Bronchus fibroblast of lung (primary cell): ENCODE results near the gene ZNF441. TPM values are rescaled to one million over a fixed set of nuclear protein-coding genes. Genes with fewer than 3 reads are reported as not detected.

ENCODE experiments used
- total RNA-seq: library from RNA; depleted of rRNA; stranded (reverse); fragments of >200 nt; gene quantifications from 2 replicates; pipeline ENCODE4 v1.2.3, GENCODE V29; 2015

The ZNF441 gene
- 2.1 and 3.2 TPM in 2 replicates for total RNA-seq

DNA sequence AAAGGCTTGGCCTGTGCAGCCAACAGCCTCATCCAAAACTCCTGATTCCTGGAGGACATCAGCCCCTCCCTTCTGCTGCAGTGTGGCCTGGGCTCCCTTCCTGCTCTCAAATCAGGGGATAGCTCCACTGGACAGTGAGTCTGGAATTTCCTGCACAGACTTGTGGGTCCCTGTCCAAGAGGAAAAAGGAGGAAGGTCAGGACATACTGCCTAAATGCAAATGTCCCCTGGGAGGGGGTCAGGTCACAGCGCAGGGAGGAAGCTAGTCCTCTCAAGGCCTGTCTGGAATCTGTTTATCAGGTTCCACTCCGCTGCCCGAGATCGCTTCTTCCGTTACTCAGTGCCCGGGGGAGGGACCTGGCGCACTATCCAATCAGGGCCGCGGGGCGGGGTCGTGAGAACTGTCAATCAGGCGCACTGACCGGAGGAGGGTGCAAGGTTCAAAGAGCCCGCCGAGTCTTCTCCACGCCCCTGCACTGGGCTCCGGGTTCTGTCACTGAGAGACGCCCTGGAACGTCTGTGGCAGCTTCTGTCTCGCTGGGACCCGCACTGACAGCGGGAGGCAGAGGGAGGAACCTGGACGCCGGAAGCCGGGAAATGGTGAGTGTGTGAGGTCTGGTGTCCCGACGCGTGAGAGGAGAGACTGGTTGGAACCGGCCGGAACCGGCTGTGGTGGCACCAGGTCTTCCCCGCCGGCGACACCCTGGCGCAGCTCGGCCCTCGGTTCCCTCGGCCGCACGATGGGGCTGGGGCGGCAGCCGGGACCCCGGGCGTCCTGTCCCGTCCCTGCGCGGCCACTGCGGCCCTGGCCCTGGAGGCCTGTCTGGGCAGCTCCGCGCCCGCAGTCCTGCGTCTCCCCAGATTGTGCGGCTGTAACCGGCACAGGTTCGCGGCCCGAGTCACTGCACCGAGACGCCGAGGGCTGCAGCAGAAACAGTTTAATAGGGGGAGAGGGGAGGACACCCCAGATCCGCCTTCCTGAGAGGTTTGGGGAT is at the start of gene ZNF441:
Gene ZNF441 (plus strand): TSS at position 404 of the 995 bp plus-strand sequence. CDS start 194 bp downstream, at position 598.

DNA sequence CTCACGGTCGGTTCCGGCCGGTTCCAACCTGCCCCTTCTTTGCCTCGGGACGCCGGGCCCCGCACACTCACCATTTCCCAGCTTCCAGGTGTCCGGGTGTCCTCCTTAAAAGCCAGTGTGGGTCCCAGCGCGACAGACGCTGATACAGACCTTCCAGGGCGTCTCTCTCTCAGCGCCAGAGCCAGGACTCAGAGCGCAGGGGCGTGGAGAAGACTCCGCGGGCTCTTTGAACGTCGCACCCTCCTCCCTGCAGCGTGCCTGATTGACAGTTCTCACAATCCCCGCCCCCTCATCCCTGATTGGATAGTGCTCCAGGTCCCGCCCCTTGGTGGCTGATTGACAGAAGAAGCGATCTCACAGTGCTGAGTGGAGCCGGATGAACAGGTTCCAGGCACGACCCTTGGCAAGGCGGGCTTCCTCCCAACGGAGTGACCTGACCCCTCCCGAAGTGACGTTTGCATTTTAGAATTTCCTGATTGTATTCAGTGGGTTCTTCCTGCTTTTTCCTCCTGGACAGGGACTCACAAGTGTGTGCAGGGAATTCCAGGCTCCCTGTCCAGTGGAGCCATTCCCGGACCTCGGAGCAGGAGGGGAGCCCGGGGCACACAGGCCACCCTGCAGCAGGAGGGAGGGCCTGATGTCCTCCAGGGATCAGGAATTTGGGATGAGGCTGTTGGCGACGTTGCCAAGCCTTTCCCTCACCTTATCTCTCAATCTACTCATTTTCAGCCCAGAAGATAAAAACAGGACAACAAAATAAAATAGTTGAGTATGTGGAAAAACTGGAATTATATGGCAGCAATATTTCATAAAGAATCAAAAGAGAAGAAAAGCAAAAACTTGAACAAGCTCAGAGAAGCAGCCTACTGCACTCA is 27.8 kb upstream of the ZNF441 start, which contains the start of gene ZNF823:
Gene ZNF823 (minus strand): TSS at position 201 of the 875 bp plus-strand sequence. CDS start 127 bp downstream, at position 74.

DNA sequence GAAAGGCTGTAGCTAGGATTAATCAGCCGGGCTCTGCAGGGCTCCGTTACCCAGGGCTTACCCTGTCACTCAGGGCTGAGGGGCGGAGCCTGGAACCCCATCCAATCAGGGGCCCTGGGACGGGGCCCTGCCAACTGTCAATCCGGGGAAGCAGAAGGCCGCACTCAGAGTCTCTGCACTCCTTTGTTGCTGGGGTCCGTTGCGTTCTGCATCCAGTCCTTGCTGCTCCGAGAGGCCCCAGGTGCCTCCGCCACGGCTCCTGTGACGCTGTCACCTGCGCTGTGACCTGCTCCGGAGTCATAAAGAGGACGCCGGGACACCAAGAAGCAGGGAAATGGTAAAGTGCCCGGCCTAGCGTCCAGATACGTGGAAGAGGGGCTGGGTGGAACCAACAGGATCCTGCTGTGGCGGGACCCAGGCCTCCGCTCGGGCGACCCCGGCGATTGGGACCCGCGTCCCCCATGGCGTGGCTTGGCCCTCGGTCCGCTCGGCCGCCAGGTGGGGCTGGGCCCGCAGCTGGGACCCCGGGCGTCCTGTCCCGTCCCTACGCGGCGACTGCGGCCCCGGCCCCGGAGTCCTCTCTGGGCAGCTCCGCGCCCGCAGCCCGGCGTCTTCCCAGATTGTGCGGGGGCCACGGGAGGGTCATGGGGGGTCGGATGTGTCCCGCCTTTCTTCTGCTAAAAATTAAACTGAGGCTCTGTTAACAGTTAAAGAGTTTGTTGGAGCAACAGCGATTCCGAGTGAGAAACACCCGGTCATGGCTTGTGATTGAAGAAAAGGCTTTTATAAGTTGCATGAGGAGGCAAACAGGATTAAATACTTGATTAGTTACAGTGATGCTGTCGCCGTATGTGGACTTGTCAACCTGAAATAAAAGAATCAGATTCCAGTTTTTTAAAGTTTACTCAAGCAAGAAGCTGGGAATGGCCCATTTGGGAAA is 31.9 kb downstream of the ZNF441 start, which contains the start of gene ZNF491:
Gene ZNF491 (plus strand): TSS at position 133 of the 940 bp plus-strand sequence. CDS start 7,431 bp downstream, outside the sequence.

DNA sequence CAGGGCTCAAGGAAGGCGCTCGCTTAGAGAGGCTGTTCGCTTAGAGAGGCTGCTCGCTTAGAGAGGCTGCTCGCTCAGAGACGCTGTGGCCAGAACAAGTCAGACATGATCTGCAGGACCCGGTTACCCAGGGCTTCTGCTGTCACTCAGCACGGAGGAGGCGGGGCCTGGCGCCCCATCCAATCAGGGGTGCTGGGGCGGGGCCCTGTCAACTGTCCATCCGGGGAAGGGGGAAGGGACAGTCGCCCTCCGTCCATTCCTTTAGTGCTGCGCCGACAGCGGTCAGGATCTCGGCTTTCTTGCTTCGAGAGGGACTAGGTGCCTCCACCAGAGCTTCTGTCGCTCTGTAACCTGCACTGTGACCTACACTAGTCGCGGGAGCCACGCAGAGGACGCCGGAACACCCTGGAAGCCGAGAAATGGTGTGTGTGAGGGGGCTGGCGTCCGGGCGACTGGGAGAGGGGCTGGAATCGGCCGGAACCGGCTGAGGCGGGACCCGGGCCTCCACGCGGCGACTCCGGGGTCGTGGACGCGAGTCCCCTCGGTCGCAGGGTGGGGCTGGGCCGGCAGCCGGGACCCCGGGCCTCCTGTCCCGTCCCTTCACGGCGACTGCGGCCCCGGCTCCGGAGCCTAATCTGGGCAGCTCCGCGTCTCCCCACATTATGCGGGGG is 47.4 kb downstream of the ZNF441 start, which contains the start of gene ZNF440:
Gene ZNF440 (plus strand): TSS at position 245 of the 671 bp plus-strand sequence. CDS start 175 bp downstream, at position 420.

Other genes with a start within 250 kb of the ZNF441 start
- gene ECSIT, start 237.9 kb upstream of the ZNF441 start, total RNA-seq = 39.1 and 43.4 TPM in 2 replicates
- 9.1 and 9.2 TPM in 2 replicates for gene CNN1, start 228.1 kb upstream of the ZNF441 start, total RNA-seq
- 61.2 and 69.8 TPM in 2 replicates for gene ELOF1, start 207.8 kb upstream of the ZNF441 start, total RNA-seq
- gene ACP5, start 189.4 kb upstream of the ZNF441 start, total RNA-seq = under 0.01 and 0.17 TPM in 2 replicates
- 11.1 and 12.2 TPM in 2 replicates for gene ZNF627, start 169.5 kb upstream of the ZNF441 start, total RNA-seq
- 3.4 and 3.9 TPM in 2 replicates for gene ZNF823, start 28.1 kb upstream of the ZNF441 start, total RNA-seq
- gene ZNF491, start 31.5 kb downstream of the ZNF441 start, total RNA-seq = 0.74 and 1.0 TPM in 2 replicates
- 2.9 and 3.1 TPM in 2 replicates for gene ZNF440, start 47.3 kb downstream of the ZNF441 start, total RNA-seq
- 3.0 and 3.1 TPM in 2 replicates for gene ZNF439, start 81.7 kb downstream of the ZNF441 start, total RNA-seq
- gene ZNF69, start 120.8 kb downstream of the ZNF441 start, total RNA-seq = 1.8 and 2.7 TPM in 2 replicates
- 3.9 and 5.4 TPM in 2 replicates for gene ZNF700, start 158.1 kb downstream of the ZNF441 start, total RNA-seq
- 0.17 and 0.59 TPM in 2 replicates for gene ZNF763, start 198.0 kb downstream of the ZNF441 start, total RNA-seq